Choroid plexus epithelial cell (primary cell): ENCODE measurements around the gene TREML2.

Source experiments
- DNase-seq: peaks from one replicate; pipeline ENCODE4 v3.0.0-alpha.2; 2010; ENCODE audit warnings: low read depth
- H3K4me3 ChIP-seq: 2 replicates; pipeline ENCODE4 v1.5.1; 2011; ENCODE audit warnings: low read depth, mild to moderate bottlenecking, control low read depth, low read length, moderate library complexity
- TF ChIP-seq, protein P1 (sequence below): conservative IDR thresholded peaks from 2 replicates; pipeline ENCODE4 v1.5.1; 2011; ENCODE audit warnings: low read depth, mild to moderate bottlenecking, control low read depth, inconsistent platforms, low read length, moderate library complexity

The TREML2 gene

GRCh38 chr6:41209547-41210320 is 8.8 kb upstream of the TREML2 start:
- DNase-seq = no peak
- TF ChIP-seq, protein P1, sequence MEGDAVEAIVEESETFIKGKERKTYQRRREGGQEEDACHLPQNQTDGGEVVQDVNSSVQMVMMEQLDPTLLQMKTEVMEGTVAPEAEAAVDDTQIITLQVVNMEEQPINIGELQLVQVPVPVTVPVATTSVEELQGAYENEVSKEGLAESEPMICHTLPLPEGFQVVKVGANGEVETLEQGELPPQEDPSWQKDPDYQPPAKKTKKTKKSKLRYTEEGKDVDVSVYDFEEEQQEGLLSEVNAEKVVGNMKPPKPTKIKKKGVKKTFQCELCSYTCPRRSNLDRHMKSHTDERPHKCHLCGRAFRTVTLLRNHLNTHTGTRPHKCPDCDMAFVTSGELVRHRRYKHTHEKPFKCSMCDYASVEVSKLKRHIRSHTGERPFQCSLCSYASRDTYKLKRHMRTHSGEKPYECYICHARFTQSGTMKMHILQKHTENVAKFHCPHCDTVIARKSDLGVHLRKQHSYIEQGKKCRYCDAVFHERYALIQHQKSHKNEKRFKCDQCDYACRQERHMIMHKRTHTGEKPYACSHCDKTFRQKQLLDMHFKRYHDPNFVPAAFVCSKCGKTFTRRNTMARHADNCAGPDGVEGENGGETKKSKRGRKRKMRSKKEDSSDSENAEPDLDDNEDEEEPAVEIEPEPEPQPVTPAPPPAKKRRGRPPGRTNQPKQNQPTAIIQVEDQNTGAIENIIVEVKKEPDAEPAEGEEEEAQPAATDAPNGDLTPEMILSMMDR = no peak

DNA sequence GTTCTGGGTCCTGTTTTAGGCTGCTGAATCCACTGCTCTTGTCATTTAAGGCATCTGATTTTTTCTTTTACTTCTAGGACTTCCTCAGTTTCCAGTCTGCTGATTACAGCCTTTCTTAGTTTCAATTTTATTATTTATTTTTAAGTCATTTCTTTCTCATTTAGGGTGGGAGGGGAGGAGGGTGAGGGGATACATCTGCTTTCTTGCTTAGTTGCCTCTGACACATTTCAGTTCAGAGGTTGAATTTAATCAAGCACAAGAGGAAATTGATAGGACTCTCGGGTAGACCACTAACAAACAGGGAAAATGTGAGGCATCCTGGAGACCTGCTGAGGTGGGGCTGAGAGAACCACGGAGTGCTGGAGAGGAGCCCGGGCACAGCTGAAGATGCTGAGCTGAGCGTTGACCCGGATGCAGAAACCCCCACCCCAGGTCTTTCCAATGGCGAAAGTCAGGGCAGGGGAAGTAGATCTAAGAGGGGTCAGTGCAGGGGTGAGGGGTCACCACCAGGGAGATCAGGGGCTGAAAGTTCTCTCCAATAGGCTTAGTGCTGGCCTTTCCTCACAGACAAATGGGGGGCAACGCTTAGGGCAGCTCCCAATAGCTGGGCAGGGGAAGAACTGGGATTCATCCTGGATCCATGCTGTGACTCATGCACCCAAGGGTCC is 7.6 kb upstream of the TREML2 start:
- TF ChIP-seq, protein P1 = no peak
- DNase-seq = no peak
- H3K4me3 ChIP-seq = no peak overlapping the region

More at GRCh38 chr6:41209547-41210320, 8.8 kb upstream of the TREML2 start:
- H3K4me3 ChIP-seq = no peak overlapping the region

GRCh38 chr6:41204156-41204555 is 3.2 kb upstream of the TREML2 start:
- TF ChIP-seq, protein P1 = no peak
- H3K4me3 ChIP-seq = no peak overlapping the region
- DNase-seq = no peak

DNA sequence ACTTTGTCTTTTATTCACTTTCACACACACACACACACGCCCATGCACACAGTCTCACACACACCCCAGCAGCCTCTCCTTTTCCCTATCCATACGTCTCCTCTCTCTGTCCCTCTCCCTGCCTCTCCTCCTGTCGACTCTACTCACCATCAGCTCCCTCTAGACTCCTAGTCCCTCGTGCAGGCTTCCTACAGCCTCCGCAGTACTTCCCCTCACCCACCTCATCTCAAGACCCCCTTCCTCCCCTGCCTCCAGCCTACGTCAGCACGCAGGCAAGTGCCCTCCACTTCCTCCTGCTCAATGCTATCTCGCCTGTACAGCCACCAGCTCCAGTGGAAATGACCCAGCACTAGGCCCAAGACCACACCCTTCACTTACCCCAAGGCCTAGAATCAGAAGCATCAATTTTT is 820 bp upstream of the TREML2 start:
- TF ChIP-seq, protein P1 = no peak

DNA sequence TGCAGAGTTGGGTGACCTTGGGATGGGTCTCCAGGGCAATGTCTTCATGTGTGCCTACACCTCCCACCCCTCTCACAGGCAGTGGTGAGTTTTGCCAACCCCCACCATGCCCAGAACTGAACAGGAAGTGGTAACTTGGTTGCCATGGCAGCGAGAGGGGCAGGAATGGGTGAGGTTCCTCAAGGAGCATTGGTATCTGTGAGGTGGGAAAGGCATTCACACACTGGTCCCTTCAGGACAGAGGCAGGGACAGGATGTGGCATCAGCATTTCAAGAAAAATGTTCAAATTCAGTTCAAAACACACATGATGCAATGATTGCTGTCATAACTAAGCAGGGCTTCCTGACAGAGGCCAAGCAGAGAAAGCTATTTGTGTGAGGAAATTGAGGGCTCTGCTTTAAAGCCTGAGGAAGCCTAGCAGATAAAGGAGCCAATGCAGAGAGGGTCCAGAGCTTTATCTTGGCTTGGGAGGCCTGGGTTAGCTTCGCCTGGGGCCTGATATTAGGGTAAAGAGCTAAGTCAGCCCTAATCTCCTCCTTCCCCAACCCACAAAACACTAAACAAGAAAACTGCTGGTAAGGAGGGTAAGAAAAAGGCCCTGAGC is 551 bp downstream of the TREML2 start:
- DNase-seq = peak; percentile 56
- TF ChIP-seq, protein P1 = no peak
- H3K4me3 ChIP-seq = no peak overlapping the region

More for the DNA sequence above, 820 bp upstream of the TREML2 start:
- no peak overlapping the region for H3K4me3 ChIP-seq
- DNase-seq = no peak

GRCh38 chr6:41199552-41200246 is 1.2 kb downstream of the TREML2 start:
- TF ChIP-seq, protein P1 = no peak
- no peak overlapping the region for H3K4me3 ChIP-seq
- no peak for DNase-seq
